HL-60 (cell line): Measurements from ENCODE around the gene IL17D.

Experiments
- CTCF ChIP-seq: IDR thresholded peaks from one replicate; pipeline ENCODE4 v1.5.1; 2011; ENCODE audit warnings: low read length, control low read depth, inconsistent platforms; ENCODE audit not compliant: insufficient read depth
- SPI1 ChIP-seq: IDR thresholded peaks from 2 replicates; pipeline ENCODE4 v1.6.1; 2012; ENCODE audit warnings: low read depth, mild to moderate bottlenecking, borderline replicate concordance

GRCh38 chr13:20667857-20668437, 35.6 kb upstream of the IL17D start:
- no peak for TF ChIP-seq CTCF
- TF ChIP-seq SPI1 = no peak
